Measurements from ENCODE around the gene RNF152.

The RNF152 gene

DNA sequence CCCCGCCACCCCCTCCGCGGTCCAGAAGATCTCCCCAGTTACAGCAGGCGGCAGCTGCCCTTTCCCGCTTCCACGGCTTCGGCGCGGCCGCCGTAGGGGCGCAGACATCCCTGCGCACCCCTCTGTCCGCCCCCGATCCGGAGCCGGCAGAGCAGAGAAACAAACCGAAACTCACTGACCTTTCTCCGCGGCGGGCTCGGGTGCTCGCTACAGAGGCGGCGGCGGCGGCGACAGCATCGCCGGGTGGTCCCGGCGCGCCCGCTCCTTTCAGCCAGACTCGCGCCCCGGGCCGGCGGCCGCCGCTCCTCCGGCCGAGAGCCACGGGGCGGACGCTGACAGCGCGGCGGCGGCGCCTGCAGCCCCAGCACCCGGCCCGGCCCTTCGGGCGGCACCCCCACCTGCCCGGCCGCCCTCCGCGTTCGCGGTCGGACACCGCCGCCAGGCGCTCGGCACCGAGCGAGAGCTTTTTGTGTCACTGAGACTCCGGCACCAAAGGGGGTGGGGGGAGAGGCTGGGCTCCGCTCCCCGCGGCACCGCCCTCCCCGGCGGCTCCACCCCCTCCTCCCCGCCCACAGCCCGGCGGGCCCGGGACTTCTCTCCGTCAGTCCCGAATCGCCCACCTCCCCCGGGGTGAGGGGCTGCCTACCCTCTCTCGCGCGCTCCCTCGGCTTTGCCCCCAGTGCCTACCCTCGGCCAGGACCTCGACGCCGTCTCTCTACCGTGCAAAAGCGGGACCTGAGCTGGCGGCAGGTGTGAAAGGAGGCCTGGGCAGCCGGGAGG, 1.4 kb upstream of the RNF152 start:
- peak; percentile 57 for DNase-seq

DNA sequence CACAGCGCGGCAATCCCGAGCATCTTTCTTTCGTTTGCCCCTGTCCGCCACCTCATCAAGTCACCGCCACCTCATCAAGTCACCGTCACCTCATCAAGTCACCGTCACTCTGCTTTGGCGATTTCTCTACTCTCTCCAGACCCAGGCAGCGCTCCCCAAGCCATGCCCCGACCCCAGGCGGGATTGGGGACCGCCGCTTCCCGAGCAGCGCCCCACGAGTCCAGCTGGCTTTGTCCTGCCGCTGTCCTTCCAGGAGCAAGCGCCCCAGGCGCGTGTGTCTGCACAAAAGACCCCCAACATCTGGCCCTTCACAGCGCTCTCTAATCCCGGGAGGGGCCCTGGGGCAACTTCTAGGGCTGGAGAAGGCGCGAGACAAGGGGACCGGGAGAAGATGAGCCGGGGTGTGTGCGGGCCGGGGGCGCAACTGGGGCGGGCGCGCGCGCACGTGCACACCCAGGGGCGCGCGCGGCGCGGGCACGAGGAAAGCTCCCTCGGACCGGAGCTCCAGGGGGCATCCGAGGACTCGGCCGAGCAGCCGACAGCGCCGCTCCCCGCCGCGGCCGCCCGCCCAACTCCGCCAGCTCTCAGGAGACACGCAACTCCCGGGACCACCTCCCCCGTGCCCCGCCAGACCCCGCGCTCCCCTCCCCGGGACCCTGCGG, 633 bp upstream of the RNF152 start:
- no peak for DNase-seq

DNA sequence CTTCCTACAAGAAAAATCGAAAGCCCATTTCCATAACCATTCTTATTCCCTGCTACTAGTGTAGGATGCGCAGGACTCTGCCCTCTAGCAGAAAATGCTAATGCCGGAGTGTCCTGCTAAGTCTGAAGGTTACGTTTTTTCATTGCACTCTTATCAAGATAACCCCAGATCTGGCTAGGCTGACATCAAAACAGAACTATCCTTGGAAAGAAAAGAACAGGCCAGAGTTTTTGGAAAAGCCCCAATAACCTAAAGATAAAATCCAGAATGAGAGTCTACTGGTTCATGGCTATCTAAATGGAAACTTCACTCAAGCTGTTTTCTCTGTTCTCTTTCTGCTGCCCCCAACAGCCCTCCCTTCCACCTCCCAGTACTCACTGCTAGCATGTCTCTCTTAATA, 913 bp downstream of the RNF152 start:
- DNase-seq, result no peak

- DNase-seq, result no peak
These were observed 1.5 kb downstream of the RNF152 start for GRCh38 chr18:61891271-61891670.

DNA sequence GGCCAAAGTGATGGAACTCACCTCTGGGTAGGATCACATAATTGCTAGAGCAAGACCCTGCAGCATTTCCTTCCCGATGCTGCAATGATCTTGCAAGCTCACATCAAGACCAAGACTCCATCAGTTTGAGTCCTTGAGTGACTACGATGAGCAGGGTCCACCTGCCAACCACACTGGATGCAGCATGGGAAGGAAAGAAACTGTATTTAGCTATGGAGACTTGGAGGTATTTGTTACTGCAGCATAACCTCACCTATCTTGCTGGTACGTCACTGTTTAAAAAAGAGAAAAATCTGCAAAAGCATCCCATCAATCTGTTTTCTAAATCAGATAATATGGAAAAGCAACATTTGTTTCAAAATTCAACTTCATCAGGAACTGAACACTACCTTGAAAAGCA, 2.5 kb downstream of the RNF152 start:
- DNase-seq, result no peak

DNA sequence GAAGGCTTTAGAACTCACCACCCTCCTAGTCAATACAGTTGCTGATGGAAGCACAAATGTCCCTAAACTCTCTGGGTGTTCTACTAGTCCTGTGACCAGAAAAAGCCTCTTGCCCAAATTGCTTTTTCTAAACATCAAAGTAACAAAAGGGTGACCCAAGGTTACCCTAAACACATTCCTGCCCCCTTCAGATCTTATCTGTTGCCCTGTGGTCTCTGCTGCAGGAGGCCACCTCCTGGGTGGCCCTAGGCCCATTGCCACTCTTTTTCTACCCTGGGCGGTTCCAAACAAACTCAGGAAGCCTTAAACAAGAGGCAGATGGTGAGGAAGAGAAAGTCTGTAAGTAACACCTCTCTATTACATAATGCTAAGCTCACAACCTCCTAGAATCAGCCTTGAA, 3.3 kb downstream of the RNF152 start:
- DNase-seq, result no peak

DNA sequence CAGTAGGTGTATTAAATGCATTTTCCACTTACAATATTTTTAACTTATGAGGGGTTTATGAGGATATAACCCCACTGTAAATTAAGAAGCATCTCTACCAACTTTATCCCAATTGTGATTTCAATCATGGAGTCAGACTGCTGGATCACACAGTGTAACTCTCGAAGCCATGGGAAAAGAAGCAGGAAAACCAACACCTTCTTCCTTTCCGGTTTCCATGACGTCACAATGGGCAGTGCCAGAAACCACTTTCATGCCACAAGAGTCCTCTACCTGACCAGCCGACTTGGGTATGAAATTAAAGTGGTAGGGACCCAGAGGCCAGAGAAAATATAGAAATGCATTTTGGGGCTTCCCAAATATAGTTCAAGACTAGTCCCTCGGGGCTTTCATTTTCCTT, 4.2 kb downstream of the RNF152 start:
- no peak for DNase-seq

- DNase-seq, result no peak
These were observed 5.0 kb downstream of the RNF152 start for GRCh38 chr18:61887838-61888237.

GRCh38 chr18:61883547-61883946, 9.3 kb downstream of the RNF152 start:
- DNase-seq, result no peak

GRCh38 chr18:61882296-61883004, 10.4 kb downstream of the RNF152 start:
- no peak for DNase-seq

GRCh38 chr18:61876899-61877298, 15.9 kb downstream of the RNF152 start:
- no peak for DNase-seq

GRCh38 chr18:61870151-61870550, 22.7 kb downstream of the RNF152 start:
- no peak for DNase-seq

GRCh38 chr18:61869636-61870035, 23.2 kb downstream of the RNF152 start:
- DNase-seq, result no peak

DNA sequence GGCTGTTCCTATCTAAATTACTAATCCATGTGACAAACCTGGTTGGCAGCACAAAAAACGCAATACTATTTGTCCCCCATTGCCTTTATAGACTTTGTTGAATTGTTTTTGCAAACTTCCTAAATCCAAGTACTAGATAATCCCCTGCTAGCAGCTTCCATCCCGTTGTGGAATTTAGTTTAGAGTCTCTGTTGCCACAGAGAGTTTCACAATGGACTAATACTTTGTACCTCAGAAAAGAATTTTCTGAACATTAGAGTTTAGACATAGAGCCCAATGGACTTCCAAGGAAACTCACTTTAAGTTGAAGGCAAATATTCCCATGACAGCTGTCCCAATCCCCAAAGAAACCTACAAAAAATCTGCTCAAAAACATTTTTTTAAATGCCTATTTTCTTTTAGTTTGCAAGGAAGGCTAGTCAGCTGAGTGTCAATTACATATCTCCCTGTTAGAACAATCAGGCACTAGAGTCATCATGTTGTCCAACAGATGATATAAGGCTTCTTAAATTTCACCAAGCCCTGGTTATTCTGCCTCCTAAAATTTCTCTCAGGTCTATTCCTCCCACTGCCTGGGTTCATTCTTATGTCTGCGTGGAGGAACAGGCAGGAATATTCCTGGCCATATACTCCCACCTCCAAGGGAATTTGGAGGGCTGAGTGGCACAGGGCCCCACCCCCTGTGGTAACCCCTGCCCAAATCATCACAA, 27.2 kb downstream of the RNF152 start:
- DNase-seq, result no peak

DNA sequence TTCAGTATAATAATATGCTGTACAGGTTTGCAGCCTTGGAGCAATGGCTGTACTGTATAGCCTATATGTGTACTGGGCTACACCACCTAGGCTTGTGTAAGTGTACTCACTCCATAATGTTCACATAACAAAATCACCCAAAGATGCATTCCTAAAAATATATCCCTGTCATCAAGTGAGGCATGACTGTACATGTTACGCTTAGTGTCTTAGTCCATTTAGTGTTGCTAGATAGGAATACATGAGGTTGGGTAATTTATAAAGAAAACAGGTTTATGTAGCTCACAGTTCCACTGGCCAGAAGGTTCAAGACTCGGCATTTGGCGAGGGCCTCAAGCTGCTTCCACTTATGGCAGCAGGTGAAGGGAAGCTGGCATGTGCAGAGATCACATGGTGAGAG, 31.4 kb downstream of the RNF152 start:
- no peak for DNase-seq

DNA sequence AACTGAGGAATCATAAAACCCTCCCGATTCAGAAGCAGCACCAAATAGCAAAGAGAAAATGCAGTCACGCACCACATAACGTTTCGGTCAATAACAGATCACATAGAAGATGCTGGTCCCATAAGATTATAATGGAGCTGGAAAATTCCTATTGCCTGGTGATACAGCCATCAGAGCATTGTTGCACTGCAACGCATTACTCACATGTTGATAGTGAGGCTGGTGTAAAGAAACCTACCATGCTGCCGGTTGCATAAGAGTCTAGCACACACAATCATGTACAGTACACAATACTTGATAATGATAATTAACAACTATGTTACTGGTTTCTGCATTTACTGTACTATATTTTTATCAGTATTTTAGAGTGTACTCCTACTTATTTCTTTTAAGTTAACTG, 32.5 kb downstream of the RNF152 start:
- DNase-seq, result no peak

DNA sequence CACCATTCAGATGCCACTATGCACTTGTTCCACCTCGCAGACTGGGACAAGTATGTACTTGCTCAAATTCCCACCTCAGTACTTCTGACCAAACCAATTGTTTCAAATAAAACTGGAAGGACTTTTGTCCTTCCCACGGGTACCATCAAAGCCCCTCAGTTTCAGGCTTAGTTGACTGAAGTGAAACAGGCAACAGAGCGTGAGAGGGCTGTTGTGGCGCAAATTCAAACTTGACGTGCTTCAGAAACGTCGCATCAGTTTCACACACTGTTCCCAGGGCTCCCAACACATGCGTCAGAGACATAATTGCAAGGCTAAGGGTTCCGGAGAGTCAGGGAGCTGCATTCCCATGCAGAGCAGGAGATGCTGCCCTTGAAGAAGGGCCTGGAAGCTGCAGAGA, 33.7 kb downstream of the RNF152 start:
- DNase-seq, result no peak

GRCh38 chr18:61856678-61857077, 36.1 kb downstream of the RNF152 start:
- no peak for DNase-seq

DNA sequence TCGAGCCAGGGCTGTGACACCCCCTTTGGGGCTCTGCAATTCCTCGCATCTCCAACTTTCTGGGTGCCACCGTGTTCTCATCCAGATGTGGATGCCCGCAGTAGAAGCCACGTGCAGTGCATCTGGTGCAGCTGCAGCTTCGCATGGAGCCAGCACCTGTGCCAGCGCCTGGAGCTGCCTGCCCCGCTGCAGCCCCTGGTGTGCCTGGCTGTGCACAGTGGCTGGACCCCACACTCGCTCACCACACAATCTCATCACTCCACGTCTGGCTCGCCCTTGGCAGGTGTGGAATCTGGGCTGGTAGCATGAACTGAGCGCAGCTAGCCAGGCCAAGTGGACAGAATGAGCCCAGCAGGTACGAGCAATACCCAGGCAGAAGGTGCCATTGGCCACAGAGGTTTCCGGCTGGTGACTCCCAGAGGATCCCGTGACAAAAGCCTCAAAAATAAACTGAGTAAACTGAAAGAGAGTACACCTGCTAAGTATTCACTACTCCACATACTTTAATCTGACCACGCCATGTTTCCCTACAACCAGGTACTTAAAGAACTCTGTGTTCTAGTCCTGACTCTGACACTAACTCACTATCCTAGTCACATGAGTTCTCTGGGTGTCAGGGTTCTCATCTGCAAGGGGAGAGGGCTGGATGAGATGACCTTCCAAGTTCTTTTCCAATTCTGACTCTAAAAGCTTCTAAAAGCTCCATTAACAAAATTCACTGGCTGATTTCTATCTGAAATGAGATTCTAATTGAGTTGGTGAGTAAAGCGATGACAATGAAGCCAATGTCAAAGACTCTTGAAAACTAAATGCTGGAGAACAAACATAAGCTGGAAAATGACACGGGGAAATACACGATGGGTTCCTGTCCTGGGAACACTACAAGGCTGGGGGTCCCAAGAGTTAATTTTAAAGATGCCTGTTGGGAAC, 37.1 kb downstream of the RNF152 start:
- no peak for DNase-seq

DNA sequence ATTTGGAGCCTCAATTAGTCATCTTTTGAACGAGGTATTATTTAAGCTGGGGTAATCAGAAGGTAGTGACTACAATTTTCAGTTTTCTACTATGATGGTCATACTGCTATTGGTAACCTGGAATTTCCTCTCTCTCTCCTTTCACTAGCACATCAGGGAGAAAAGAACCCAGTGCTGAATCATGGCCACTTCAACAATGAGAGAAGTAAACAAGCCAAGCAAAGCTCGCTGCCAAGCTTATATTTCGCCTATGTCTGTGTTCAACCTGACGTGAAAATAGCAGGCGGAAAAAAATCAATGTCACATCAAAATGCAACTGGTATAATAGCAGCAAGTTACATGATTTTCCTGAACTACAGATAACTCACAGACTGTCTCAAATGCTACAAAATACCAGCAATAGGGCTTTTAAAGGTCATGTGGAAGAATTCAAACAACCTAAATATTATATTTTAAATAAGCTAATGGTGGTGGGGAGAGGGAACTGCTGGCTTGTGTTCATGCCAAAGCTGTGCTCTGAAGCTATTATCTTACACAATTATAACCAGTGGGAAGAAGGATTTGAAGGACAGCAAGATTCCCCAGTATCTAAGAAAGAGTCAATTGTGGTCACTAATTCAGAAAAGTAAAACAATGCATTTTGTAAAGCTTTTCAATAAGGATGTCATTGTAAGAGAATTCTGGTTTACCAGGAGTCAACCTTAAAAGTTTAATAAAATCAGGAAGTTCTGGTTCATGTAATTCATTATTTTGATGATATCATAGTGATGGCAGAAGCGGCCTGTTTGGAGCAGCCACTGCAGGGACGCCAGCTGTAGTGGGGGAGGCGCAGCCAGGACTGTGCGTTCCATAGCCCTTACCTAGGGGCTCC, 38.0 kb downstream of the RNF152 start:
- no peak for DNase-seq

GRCh38 chr18:61853855-61854254, 39.0 kb downstream of the RNF152 start:
- DNase-seq, result no peak
